Subcutaneous abdominal adipose tissue (tissue), 5 donors: ENCODE results near the gene FBXL20.

Experiments used
- H3K27ac ChIP-seq: one replicate; pipeline ENCODE4 v1.7.0; 2013; ENCODE audit warnings: low read depth, mild to moderate bottlenecking, inconsistent platforms, low read length, moderate library complexity
- H3K27me3 ChIP-seq, 5 donors: one replicate each; pipeline ENCODE4 v1.7.0; 2013; ENCODE audit warnings: low read length in 5 of 5, inconsistent platforms in 1 of 5; ENCODE audit not compliant: control insufficient read depth in 5 of 5, insufficient read depth in 4 of 5
- H3K36me3 ChIP-seq, 5 donors: one replicate each; pipeline ENCODE4 v1.7.0; 2013; ENCODE audit warnings: low read length in 5 of 5; ENCODE audit not compliant: control insufficient read depth in 5 of 5, insufficient read depth in 5 of 5
- H3K4me1 ChIP-seq, 5 donors: one replicate each; pipeline ENCODE4 v1.7.0; 2013; ENCODE audit warnings: low read length in 5 of 5, mild to moderate bottlenecking in 3 of 5, moderate library complexity in 1 of 5; ENCODE audit not compliant: control insufficient read depth in 5 of 5, insufficient read depth in 5 of 5
- H3K4me3 ChIP-seq, 5 donors: one replicate each; pipeline ENCODE4 v1.7.0; 2013; ENCODE audit warnings: low read length in 5 of 5, low read depth in 1 of 5
- H3K9ac ChIP-seq, 5 donors: one replicate each; pipeline ENCODE4 v1.7.0; 2013; ENCODE audit warnings: low read length in 5 of 5, mild to moderate bottlenecking in 4 of 5, moderate library complexity in 3 of 5
- H3K9me3 ChIP-seq, 5 donors: one replicate each; pipeline ENCODE4 v1.7.0; 2013; ENCODE audit warnings: low read length in 5 of 5; ENCODE audit not compliant: control insufficient read depth in 5 of 5
- donor health status: healthy.
- donor health status: healthy.
- donor health status: healthy.
- donor health status: healthy.
- donor health status: healthy.

Gene FBXL20

DNA sequence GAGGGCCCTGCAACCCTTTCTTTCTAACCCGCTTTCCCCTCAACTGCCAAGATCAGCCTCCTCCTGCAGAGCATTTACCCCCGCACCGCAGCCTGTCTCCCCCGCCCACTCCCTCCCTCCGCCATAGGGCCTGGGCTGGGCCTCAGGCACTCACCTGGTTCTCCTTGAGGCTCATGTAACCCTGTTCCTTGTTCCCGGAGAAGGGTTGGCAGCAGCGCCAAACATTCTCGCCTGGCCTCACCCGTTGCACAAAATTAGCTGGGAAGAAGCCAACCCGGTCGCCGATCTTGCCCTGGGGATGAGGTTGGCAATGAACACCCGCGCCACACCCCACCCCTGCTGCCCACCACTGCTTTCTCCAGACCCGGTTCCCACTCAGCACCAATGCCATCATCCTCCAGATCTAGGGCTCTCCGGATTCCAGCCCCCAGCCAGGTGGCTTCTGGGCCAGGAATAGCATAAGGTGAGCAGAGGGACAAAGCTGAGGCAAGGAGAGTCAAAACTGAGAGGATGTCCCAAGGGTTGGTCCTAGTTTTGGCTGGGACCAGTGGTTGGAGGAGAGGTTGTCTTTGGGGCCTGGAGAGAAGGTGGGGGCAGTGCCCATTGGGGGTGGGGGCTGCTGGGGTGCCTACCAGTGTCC, 188.5 kb downstream of the FBXL20 start:
- peaks cover 2 to 35% (median 32%) of the 10 kb centered on the region in 5 donors for H3K4me1 ChIP-seq
- H3K27ac ChIP-seq = no peak overlapping the region
- H3K4me3 ChIP-seq = no peak overlapping the region
- no peak overlapping the region for H3K9ac ChIP-seq
- no peaks in the 10 kb centered on the region for H3K9me3 ChIP-seq
- peaks cover 0 to 32% (median 23%) of the 10 kb centered on the region in 5 donors for H3K27me3 ChIP-seq
- no peaks in the 10 kb centered on the region for H3K36me3 ChIP-seq

DNA sequence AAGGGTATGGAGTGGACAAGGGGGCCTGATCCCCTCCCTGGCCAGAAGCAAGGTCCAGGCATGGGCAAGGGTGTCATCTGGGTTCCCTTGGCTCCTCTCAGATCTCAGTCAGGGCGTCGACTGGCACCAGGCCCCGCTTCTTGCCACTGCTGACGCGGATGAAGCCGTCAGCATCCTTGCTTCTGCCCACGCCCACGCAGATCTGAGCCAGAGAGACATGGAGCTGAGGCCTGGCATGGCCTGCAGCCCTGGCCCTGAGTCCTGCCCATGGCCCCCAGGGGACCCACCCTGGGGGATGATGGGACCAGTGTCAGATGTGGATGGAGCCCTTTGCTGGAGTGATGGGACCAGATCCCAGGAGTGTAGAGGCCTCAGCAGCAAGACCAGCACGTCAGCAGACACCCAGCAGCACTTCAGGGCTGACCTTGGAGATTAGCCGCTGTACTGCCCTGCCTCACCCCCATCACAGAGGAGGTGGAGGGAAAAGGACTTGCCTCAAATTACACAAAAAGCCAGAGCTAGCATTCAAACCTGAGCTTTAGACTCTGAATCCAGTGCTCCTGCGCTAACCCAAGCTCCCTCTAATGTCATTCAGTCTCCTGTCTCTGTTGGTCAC, 189.1 kb downstream of the FBXL20 start:
- Histone ChIP-seq H3K27ac (no peak overlapping the region), H3K9me3 (no peaks in the 10 kb centered on the region), H3K9ac (no peak overlapping the region), H3K4me1 (peaks cover 2 to 35% (median 32%) of the 10 kb centered on the region in 5 donors), H3K27me3 (peaks cover 0 to 32% (median 22%) of the 10 kb centered on the region in 5 donors), H3K4me3 (no peak overlapping the region), H3K36me3 (no peaks in the 10 kb centered on the region)

DNA sequence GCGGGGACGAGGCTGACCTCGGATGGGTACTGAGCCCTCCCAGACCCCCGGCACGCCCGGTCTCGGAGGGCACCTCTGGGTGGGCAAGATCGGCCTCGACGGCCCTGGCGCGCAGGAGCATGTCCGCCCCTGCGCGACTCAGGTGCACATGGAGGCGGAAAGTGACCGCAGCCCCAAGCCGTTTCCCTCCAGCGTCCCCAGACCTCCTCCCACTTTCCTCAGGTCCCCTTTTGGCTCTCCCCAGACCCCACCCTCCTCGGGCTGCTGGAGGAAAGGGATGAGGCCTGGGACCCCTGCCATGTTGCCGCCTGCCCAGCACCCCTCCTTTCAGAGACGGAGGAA, 191.4 kb downstream of the FBXL20 start:
- H3K9me3 ChIP-seq = no peaks in the 10 kb centered on the region
- H3K27me3 ChIP-seq = peaks cover 0 to 23% (median 17%) of the 10 kb centered on the region in 5 donors
- peaks cover 1 to 6% (median 2%) of the 10 kb centered on the region in 5 donors for H3K36me3 ChIP-seq
- H3K4me3 ChIP-seq = peak overlapping the region in 3 of 5 donors; percentile 44 to 57 (median 50)
- peak overlapping the region in 2 of 5 donors; percentile 23 to 45 for H3K9ac ChIP-seq
- H3K4me1 ChIP-seq = peaks cover 2 to 35% (median 32%) of the 10 kb centered on the region in 5 donors
- no peak overlapping the region for H3K27ac ChIP-seq

DNA sequence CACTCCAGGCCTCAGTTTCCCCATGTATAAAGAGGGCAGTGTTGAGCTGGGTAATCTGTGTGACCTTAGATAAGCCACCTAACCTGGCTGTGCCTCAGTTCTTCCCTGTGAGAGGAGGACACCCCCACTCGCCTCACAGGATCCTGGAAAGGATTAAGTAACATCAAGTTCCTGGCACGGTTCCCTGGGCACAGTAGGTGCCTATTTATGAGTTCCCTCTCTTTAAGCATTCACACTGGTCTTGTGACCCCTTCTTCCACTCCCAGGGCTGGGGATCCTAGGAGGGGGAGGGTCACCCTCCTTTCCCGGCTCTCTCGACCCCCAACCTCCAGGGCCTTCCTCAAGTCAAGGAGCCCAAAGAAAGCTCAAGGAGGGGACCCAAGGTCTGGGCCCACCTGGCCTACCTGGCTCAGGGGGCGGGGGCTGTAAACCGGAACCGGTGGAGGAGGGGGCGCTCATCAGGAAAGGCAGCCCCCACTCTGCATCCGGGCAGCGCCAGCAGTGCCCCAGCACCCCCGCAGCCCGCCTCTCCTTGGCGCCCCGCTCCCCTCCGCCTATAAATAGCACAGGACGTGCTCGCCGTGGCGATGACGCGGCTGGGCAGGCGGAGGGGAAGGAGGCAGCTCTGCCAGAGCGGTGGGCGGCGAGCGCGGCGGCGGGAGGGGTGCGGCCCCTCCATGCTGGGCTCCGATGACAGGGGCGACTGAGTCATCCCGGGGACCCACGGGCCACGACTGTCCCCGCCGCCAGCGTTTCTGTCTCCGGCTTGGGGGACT, 191.9 kb downstream of the FBXL20 start:
- H3K4me1 ChIP-seq = peaks cover 2 to 35% (median 32%) of the 10 kb centered on the region in 5 donors
- no peaks in the 10 kb centered on the region for H3K9me3 ChIP-seq
- H3K9ac ChIP-seq = peak overlapping the region in 3 of 5 donors; percentile 23 to 45 (median 40)
- H3K36me3 ChIP-seq = peaks cover 3 to 11% (median 8%) of the 10 kb centered on the region in 5 donors
- H3K27me3 ChIP-seq = peaks cover 0 to 23% (median 13%) of the 10 kb centered on the region in 5 donors
- no peak overlapping the region for H3K27ac ChIP-seq
- peak overlapping the region in 3 of 5 donors; percentile 44 to 57 (median 50) for H3K4me3 ChIP-seq

DNA sequence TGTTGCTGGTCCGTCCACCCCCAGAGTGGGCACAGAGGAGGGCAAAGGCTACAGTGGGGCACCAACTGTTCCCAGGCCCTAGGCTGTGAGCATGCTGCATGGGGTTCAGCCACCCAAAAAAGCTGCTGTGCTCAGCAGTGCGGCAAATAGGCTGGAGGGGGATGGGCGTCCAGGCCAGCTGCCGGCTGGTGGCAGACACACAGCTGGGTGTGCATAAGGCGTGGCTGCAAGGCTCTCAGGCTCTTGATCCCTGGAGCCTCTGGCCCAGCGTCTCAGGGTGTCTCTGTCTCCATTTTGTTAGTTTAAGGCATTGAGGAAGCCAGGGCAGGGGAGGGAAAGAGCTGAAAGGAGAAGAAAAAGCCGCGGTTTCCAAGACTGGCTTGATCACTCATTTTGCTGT, 192.5 kb downstream of the FBXL20 start:
- Histone ChIP-seq H3K9me3 (no peaks in the 10 kb centered on the region), H3K27ac (no peak overlapping the region), H3K9ac (no peak overlapping the region)

DNA sequence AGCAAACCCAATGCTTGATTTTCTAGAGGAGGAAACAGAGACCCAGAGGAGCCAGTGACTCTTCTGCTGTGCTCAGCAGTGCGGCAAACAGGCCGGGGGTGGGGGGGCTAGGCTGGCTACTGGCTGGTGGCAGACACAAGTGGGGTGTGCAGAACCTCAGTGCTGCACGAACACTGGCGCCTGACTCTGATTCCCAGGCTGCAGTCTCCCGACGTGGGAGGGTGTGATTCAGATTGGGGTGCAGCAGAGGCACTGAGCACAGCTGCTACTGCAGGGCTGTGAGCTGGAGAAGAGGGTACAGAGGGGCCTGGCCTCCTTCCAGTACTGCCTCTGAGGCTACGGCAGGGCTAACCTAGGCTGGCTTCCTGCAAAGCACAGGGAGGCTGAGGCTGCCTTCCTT, 193.3 kb downstream of the FBXL20 start:
- Histone ChIP-seq H3K27ac (no peak overlapping the region), H3K27me3 (peaks cover 0 to 23% (median 10%) of the 10 kb centered on the region in 5 donors), H3K9ac (no peak overlapping the region), H3K4me1 (peaks cover 2 to 35% (median 31%) of the 10 kb centered on the region in 5 donors), H3K4me3 (no peak overlapping the region), H3K36me3 (peaks cover 10 to 25% (median 21%) of the 10 kb centered on the region in 5 donors), H3K9me3 (no peaks in the 10 kb centered on the region)

More for the DNA sequence above, 192.5 kb downstream of the FBXL20 start:
- peaks cover 7 to 17% (median 14%) of the 10 kb centered on the region in 5 donors for H3K36me3 ChIP-seq
- H3K27me3 ChIP-seq = peaks cover 0 to 23% (median 10%) of the 10 kb centered on the region in 5 donors
- peaks cover 2 to 35% (median 32%) of the 10 kb centered on the region in 5 donors for H3K4me1 ChIP-seq
- peak overlapping the region in 1 of 5 donors; percentile 57 for H3K4me3 ChIP-seq

DNA sequence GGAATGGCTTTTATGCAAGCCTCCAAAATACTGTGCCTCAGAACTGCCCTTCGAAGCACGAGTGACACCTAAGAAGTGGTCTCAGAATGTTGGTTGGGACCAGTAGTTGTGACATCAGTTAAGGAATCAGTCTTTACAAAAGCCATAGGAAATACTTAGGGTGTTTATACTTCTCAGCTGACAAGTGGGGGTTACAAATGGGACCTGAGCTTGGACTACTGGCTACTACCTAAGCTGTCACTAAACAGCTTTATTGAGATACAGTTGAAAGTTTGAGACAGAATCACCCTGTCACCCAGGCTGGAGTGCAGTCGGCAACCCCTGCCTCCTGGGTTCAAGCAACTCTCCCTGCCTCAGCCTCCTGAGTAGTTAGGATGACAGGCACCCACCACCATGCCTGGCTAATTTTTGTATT, 196.3 kb downstream of the FBXL20 start:
- H3K4me3 ChIP-seq = no peak overlapping the region
- H3K36me3 ChIP-seq = peaks cover 15 to 42% (median 36%) of the 10 kb centered on the region in 5 donors
- peaks cover 6 to 40% (median 34%) of the 10 kb centered on the region in 5 donors for H3K4me1 ChIP-seq
- no peaks in the 10 kb centered on the region for H3K9me3 ChIP-seq
- no peak overlapping the region for H3K9ac ChIP-seq
- no peak overlapping the region for H3K27ac ChIP-seq
- H3K27me3 ChIP-seq = peaks cover 0 to 13% (median 5%) of the 10 kb centered on the region in 5 donors

DNA sequence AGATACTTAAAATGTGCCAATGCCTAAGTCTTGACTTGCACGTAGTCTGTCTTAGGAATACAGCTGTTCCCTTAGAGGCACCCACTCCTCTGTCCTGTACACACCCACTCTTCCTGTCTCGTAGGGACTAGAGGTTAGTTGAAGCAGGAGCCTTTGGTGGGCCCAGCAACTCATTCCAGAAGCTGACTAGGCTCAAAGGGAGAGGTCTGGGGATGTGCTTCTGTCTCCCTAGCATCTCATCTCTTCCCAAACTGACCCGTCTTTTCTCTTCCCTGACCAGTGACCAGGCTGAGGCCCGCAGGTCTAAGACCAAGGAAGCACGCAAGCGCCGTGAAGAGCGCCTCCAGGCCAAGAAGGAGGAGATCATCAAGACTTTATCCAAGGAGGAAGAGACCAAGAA, 197.2 kb downstream of the FBXL20 start:
- H3K9me3 ChIP-seq = no peaks in the 10 kb centered on the region
- no peak overlapping the region for H3K27ac ChIP-seq

More for the DNA sequence above, 197.2 kb downstream of the FBXL20 start:
- H3K36me3 ChIP-seq = peaks cover 15 to 42% (median 36%) of the 10 kb centered on the region in 5 donors
- peaks cover 0 to 10% (median 5%) of the 10 kb centered on the region in 5 donors for H3K27me3 ChIP-seq
- H3K4me1 ChIP-seq = peaks cover 6 to 36% (median 31%) of the 10 kb centered on the region in 5 donors
- H3K9ac ChIP-seq = no peak overlapping the region
- H3K4me3 ChIP-seq = no peak overlapping the region
